ENCODE measurements around the gene ANAPC13.

The ANAPC13 gene

GRCh38 chr3:134460965-134461364 is 24.8 kb downstream of the ANAPC13 start:
- no peak for TF ChIP-seq CTCF (IDR thresholded peaks at IDR 0.05)

- no peak for TF ChIP-seq CTCF (IDR thresholded peaks at IDR 0.05)
Observed at GRCh38 chr3:134459562-134459961, 26.2 kb downstream of the ANAPC13 start.

- TF ChIP-seq CTCF (IDR thresholded peaks at IDR 0.05) = no peak
Observed at GRCh38 chr3:134458406-134458945, 27.3 kb downstream of the ANAPC13 start.

- TF ChIP-seq CTCF (IDR thresholded peaks at IDR 0.05) = no peak
Observed at GRCh38 chr3:134457376-134458074, 28.3 kb downstream of the ANAPC13 start.

- no peak for TF ChIP-seq CTCF (IDR thresholded peaks at IDR 0.05)
Observed at GRCh38 chr3:134453631-134454030, 32.2 kb downstream of the ANAPC13 start.

- TF ChIP-seq CTCF (IDR thresholded peaks at IDR 0.05) = no peak
Observed at GRCh38 chr3:134449951-134450350, 35.8 kb downstream of the ANAPC13 start.

- TF ChIP-seq CTCF (IDR thresholded peaks at IDR 0.05) = peak; percentile 44; the same call in 1 of the 2 replicates
Observed at GRCh38 chr3:134449277-134449676, 36.5 kb downstream of the ANAPC13 start.
